GM12874 (cell line): ENCODE results near the gene MAX.
A peak's percentile ranks its signal among the peaks of the same experiment; 100 is the strongest.

ENCODE experiments used
- TF ChIP-seq, protein P1 (sequence below): IDR thresholded peaks from 2 replicates; pipeline ENCODE4 v1.5.1; 2011; ENCODE audit warnings: low read depth, mild to moderate bottlenecking, control low read depth, low read length, moderate library complexity; ENCODE audit not compliant: insufficient read depth

MAX gene

DNA sequence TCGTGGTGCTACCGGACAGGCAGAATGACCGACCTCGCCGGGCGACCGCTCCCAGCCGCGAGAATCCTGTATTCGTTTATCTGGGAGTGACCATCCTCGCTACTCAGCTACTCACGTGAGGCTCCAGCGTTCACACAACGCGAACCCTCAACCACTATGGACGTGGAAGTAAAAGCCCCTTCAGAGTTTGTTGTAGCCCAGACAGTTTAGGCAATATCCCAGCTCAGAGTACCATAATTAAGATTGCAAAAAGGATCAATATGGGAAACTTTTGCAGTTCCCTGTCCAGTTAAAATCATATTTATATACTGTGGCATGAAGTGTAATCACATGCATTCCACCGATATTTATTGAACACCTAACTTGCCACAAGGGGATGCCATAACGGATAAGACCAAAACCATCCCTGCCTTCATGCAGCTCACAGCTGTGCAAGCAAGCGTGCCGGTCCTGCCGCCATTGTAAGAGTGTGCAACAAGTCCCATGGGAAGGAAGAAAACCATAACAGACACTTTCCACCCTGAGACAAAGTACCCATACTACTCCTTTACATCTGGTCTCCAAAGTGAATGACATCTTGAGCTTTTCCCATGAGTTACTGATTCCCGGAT lies 938 bp upstream of the MAX start:
- TF ChIP-seq, protein P1, sequence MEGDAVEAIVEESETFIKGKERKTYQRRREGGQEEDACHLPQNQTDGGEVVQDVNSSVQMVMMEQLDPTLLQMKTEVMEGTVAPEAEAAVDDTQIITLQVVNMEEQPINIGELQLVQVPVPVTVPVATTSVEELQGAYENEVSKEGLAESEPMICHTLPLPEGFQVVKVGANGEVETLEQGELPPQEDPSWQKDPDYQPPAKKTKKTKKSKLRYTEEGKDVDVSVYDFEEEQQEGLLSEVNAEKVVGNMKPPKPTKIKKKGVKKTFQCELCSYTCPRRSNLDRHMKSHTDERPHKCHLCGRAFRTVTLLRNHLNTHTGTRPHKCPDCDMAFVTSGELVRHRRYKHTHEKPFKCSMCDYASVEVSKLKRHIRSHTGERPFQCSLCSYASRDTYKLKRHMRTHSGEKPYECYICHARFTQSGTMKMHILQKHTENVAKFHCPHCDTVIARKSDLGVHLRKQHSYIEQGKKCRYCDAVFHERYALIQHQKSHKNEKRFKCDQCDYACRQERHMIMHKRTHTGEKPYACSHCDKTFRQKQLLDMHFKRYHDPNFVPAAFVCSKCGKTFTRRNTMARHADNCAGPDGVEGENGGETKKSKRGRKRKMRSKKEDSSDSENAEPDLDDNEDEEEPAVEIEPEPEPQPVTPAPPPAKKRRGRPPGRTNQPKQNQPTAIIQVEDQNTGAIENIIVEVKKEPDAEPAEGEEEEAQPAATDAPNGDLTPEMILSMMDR: peak; percentile 18; the same call in 1 of the 2 replicates

DNA sequence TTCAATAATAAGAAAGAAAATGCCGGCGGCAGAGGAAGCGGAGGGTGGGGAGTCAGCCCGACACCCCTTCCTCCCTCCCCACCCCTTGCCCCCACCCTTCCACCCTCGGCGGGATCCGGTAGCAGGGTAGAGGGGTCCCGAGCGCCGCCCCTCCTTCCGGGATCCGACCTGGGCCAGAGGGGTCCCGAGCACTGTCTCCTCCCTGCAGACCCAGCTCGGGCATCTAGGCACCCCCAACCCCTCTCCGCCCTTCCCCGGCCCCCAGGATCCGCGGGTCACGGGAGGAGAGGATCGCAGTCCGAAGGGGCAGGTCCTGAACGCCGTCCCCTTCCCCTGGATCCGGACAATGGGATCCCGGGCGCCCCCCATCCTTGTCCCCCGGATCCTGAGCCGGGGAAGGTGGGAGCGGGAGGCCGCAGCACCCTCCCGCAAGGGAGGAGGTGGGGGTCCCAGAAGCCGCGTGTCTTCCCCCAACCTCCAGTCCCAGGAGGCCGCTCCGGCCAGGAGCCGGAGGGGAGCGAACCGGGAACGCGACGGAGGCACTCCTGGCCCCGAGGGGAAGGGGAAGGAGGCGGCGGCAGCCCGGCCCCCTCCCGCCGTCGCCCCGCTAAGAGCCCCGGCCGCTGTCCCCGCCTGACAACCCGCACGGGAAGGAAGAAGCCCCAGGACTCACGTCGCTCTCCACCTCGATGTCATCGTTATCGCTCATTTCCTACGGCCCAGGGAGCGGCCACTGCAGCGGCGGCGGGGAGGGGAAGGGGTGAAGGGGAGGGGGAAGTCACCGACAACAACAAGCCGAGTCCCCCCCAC lies 481 bp downstream of the MAX start:
- TF ChIP-seq, protein P1: no peak

DNA sequence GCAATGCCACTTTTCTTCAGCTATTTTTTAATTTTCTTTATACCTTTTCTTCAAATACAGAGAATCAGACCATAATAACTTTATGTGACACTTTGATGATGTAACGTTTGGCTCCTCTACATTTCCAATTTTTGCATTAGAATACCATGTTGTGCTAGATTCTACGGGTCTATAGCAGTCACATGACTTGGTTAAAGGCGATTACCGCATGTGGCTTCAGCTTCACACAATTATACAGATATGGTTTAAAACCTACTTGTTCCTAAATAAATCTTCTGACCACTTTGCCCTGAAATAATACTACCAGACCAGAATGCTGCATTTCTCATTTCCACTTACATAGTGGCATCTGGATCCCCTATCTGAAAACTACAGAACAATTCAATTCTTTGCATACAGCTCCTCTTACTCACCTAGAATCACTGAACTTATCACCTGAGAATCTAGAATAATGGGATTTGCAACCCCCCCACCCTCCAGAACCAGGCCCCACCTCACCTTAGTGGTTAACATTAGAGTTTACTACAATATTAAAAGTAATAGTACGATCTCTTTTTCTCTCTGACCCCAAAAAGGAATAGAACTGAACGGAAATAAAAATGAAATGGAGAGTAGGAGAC lies 1.3 kb downstream of the MAX start:
- TF ChIP-seq, protein P1: no peak

DNA sequence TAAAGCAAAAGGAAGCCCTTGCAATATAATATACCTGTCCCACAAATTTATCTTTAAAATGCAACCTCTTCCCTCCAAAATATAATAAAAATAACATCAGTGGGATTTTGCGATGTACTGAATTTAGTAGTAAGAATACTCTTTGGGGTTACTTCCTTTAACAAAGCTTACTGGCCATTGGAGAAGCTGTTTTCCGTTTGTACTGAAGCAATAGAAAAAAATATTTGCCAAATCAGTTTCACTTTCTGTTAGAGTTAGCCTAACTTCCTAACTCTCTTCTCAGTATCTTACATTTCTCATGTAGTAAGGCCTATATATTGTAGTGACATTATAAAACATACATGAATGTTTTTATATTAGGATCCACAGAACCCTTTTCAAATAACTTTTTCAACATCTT lies 3.7 kb downstream of the MAX start:
- TF ChIP-seq, protein P1: no peak

DNA sequence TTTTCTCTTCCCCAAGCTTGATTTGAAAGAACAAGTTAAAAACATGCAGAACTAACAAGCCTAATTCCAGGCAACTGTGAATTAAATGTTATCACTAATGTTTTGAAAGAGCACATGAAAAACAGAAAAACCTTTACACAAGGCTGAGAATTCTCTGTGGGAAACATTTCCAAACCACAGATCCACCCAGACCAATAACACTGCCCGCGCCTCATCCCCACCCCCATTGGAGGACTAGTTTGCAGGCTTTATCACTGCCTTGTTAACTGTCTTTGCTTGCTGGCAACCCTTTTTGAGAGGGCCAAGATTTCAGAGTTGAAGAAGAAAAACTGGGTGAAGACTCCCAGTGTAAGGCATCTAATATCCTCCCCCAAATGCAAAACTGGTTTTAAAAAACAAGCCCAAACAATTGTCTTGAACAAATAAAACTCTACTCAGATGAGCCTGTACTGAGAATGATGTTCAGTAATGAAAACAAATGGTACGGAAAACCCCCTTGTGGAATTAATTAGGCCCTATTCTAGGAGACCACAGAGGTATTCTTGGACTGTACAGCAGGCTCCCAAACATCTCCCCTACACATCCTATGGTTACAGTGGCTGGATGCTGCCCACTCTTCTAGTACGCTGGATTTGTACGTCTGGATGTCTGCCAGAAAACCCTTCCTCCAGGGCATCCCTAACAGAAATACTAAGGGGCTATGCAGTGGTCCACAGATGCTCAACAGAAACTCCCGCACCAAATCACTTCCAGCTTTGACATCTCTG lies 5.8 kb downstream of the MAX start:
- TF ChIP-seq, protein P1: no peak

DNA sequence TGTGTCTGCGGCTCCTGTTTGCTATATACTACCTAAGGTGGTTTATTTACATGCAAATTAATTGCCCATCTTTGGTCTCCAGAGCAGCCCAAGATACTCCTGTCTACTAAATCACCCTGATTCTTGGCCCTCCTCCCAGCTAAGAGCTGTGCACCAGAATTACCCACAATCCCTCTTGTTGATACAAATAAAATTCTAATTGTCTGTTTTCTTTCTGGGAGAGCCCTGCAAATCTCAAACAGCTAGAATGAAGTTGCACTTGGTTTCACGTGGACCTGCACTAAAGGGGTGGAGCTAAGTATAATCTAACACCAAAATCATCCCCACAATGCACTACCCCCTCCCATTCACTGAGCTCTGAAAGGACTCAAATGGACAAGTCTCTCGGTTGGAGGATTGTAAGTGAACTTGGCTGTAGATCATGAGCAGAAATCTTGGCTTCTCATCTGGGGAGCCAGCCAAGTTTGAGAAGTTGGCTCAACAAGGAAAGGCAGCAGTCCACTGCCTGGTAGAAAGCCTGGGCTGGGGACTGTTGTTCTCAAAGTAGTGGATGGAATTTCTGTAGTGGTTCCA lies 6.6 kb downstream of the MAX start:
- TF ChIP-seq, protein P1: no peak
